Peyer's patch (tissue), 4 donors: ENCODE measurements around the gene XPNPEP3. TPM values are rescaled to one million over a fixed set of nuclear protein-coding genes. Genes with fewer than 3 reads are reported as not detected.

Experiments
- DNase-seq, 3 donors: peaks; one replicate each; pipeline ENCODE4 v3.0.0-alpha.2; 2017 to 2019
- H3K27ac ChIP-seq, 4 donors: fragments of 200-600 bp; sonication (generic); one replicate each; pipeline ENCODE4 v1.5.1; 2016 to 2019
- H3K27me3 ChIP-seq, 2 donors: fragments of 200-600 bp; sonication (generic); one replicate each; pipeline ENCODE4 v1.5.1; 2019
- H3K36me3 ChIP-seq, 3 donors: fragments of 200-600 bp; sonication (generic); one replicate each; pipeline ENCODE4 v1.5.1; 2016 to 2019
- H3K4me1 ChIP-seq, 4 donors: fragments of 200-600 bp; sonication (generic); one replicate each; pipeline ENCODE4 v1.5.1; 2016 to 2019
- H3K4me3 ChIP-seq, 4 donors: fragments of 200-600 bp; sonication (generic); 1 replicate in 3 of 4; 2 replicates in 1 of 4; pipeline ENCODE4 v1.5.1; 2016 to 2019; ENCODE audit warnings: mild to moderate bottlenecking in 1 of 4
- H3K9me3 ChIP-seq, 4 donors: fragments of 200-600 bp; sonication (generic); one replicate each; pipeline ENCODE4 v1.5.1; 2016 to 2019; ENCODE audit warnings: mild to moderate bottlenecking in 1 of 4
- POLR2A ChIP-seq, 2 donors: fragments of 450-650 bp; IDR thresholded peaks; one replicate each; pipeline ENCODE4 v1.5.1; 2017; ENCODE audit warnings: antibody characterized with exemption in 2 of 2, mild to moderate bottlenecking in 2 of 2, moderate library complexity in 2 of 2
- small RNA-seq, 2 donors: library from RNA; depleted of rRNA; stranded (forward); fragments of <200 nt; gene quantifications; one replicate each; pipeline ENCODE3, GENCODE V24; 2016
- total RNA-seq, 4 donors: library from RNA; depleted of rRNA; stranded (reverse); fragments of >200 nt; gene quantifications; one replicate each; pipeline ENCODE4 v1.1.0, GENCODE V29; 2016
- TF ChIP-seq, protein P1 (sequence below), 6 experiments: fragments of 450-650 bp in 4 of 6; fragments of 200-600 bp in 2 of 6; sonication (generic) in 1 of 6; IDR thresholded peaks; one replicate each; pipeline ENCODE4 v1.5.1; 2017 to 2019; ENCODE audit warnings: antibody characterized with exemption in 6 of 6, mild to moderate bottlenecking in 3 of 6, moderate library complexity in 1 of 6

The XPNPEP3 gene
- total RNA-seq, 4 donors from 2014 or later = 1.4 to 10.5 (median 6.6) TPM

DNA sequence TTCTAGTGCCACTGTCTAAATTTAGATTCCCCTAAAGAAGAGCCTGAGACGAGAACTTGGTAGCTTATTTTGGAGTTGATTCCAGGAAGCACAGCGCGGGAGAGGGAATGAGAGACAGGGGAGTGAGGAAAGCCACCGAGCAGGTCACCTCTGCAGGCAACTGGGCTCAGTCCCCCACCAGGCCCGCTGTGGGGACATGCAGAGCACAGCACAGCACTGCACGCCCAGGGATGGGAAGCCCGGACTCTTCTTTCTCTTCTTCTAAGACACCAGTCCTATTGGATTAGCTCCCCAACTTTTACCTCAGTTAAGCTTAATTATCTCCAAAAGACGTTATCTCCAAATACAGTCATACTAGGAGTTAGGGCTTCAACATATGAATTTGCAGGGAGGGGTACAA, 122.9 kb downstream of the XPNPEP3 start:
- TF ChIP-seq POLR2A (IDR thresholded peaks at IDR 0.05) = no peak
- TF ChIP-seq, protein P1, sequence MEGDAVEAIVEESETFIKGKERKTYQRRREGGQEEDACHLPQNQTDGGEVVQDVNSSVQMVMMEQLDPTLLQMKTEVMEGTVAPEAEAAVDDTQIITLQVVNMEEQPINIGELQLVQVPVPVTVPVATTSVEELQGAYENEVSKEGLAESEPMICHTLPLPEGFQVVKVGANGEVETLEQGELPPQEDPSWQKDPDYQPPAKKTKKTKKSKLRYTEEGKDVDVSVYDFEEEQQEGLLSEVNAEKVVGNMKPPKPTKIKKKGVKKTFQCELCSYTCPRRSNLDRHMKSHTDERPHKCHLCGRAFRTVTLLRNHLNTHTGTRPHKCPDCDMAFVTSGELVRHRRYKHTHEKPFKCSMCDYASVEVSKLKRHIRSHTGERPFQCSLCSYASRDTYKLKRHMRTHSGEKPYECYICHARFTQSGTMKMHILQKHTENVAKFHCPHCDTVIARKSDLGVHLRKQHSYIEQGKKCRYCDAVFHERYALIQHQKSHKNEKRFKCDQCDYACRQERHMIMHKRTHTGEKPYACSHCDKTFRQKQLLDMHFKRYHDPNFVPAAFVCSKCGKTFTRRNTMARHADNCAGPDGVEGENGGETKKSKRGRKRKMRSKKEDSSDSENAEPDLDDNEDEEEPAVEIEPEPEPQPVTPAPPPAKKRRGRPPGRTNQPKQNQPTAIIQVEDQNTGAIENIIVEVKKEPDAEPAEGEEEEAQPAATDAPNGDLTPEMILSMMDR (IDR thresholded peaks at IDR 0.05) = no peak
- H3K27me3 ChIP-seq = no peaks in the 10 kb centered on the region
- no peaks in the 10 kb centered on the region for H3K9me3 ChIP-seq
- H3K4me3 ChIP-seq = no peak overlapping the region
- no peaks in the 10 kb centered on the region for H3K36me3 ChIP-seq
- no peak overlapping the region for H3K27ac ChIP-seq
- H3K4me1 ChIP-seq = no peaks in the 10 kb centered on the region
- DNase-seq = no peak

Small RNAs within 50 kb of the gene (small RNA-seq; reads per million reads assigned to genes)
- gene MIR4766 (0 reads per million in 2 donors), gene RF00017 (0 reads per million in 2 donors), gene RNU6-379P (0 reads per million in 2 donors)

Other genes starting within 250 kb of the XPNPEP3 start
- 10 to 100 TPM; 36.3 to 98.2 (median 78.1) TPM for gene MRTFA, start 220.4 kb upstream of the XPNPEP3 start, total RNA-seq
- not detected for gene MCHR1, start 177.7 kb upstream of the XPNPEP3 start, total RNA-seq
- gene SLC25A17, start 37.8 kb upstream of the XPNPEP3 start, total RNA-seq = 10 to 100 TPM in 3 of 4 donors, 1 to 10 TPM in 1; 9.8 to 19.2 (median 13.9) TPM
- 10 to 100 TPM; 53.4 to 75.1 (median 72.0) TPM for gene ST13, start 509 bp upstream of the XPNPEP3 start, total RNA-seq
- 1 to 10 TPM in 3 of 4 donors, not detected in 1; 3.9 to 5.2 (median 4.4) TPM for gene DNAJB7, start 5.0 kb downstream of the XPNPEP3 start, total RNA-seq
- 10 to 100 TPM; 25.9 to 37.5 (median 27.2) TPM for gene RBX1, start 94.2 kb downstream of the XPNPEP3 start, total RNA-seq
- gene EP300, start 235.4 kb downstream of the XPNPEP3 start, total RNA-seq = 100 to 1,000 TPM; 142 to 155 (median 149) TPM